GM21528 (cell line): ENCODE results near the gene ASXL1.

Experiments
- ATAC-seq: cut with Tn5 transposase; IDR thresholded peaks from one replicate; pipeline ENCODE4 v1.9.1; 2021; ENCODE audit warnings: mild to moderate bottlenecking, moderate library complexity; ENCODE audit not compliant: unreplicated experiment, low FRiP score

Gene ASXL1

DNA sequence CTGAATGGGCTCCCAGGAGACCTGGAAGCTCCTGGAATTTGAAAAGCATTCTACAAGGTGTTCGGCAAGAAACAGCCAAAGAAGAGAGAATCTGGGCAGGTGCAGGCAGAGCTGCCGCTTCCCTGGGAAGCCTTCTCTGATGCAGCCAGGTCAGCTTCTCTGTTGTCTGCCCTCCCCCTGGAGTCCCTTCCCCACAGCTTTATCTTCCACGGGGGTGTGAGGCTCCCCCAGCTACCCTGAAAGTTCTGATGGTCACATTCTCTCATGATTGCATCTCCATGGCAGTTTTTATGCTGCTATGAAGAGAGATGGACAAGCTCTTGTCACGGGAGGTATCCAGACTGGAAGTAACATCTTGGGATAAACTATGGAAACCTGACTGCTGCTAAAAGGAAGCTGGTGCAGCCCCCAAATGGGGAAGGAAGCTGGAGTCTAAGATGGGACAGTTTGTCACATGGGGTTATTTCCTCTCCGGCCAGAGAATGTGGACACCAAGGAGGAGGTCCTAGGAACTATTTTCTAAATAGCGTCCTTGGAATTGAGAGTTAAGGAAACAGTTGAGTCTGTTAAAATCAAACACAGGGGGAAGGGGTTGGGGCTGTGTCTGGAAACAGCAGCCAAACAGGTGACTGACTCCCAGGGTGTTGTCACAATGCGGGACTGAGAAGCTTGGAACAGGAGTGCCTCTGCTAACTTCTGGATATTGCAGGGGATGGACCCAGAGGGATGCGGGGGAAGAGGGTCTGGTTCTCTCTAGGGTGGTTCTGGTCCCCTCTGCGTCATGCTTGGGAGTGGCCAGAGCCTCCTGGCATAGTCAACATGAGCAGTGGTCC is 91.1 kb downstream of the ASXL1 start:
- ATAC-seq, result no peak

DNA sequence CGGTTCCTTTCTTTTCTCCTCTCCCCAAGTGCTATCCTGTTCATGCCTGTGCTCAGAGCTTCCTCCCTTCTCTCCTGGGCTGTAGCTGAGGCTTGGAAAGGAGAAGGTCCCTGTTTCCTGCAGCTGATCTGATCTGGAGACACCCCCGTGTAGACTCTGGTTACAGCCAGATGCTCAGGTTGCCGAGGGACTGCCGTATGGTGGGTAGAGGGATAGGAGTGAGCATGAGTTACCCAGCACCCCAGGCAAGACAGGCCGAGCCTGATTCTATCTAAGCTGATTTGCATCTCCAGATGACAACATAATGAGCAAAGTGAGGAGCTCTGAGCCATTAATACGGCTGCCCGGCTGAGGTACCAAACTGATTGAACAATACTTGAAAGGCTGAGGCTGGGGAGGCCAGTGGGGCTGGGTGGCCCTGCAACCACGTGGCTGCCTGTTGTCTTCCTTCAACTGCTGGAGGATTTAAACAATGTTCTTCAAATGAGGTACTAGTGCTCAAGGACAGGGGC is 91.8 kb downstream of the ASXL1 start:
- no peak for ATAC-seq

DNA sequence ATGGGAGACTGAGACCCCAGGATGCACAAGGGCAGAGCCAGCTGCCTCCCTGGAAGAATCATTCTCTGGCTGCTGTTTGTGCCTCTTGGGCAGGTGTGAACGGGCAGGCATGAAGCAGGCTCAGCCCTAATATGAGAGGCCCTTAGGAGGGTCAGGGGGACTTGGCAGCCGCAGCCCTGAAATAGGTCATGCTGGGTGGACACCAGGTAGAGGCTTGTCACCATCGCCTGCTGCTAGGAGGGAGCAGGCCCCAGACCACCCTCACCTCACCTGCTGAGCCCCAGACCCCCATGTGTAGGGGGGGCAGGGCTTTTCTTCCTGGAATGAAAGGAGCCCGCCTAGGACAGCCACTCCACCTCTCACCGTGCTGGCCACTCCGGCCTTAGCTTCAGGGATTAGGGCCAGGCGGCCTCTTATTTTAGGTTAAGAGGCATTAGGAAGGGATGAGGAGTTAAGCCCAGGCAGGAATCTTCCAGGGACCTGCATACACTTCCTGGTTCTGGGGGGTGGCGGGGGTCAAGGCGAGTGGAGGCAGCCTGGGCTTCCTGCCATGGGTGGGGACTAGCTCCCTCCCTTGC is 92.4 kb downstream of the ASXL1 start:
- ATAC-seq, result no peak

DNA sequence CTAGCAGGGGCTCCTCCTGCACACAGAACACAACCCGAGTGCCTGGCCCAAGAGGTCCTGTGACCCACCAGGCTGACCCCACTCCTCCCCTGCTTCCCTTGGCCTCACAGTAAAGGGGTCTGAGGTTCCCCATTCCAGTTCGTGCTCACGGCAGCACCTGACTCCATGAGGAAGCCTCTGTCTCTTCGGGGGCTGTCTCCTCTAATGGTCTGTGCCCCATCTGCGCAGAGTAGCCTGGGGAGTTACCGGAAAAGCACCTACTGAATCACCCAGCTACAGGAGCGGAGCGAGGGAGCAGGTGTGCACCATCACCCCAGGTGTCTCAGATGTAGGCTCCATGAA is 93.2 kb downstream of the ASXL1 start:
- no peak for ATAC-seq

DNA sequence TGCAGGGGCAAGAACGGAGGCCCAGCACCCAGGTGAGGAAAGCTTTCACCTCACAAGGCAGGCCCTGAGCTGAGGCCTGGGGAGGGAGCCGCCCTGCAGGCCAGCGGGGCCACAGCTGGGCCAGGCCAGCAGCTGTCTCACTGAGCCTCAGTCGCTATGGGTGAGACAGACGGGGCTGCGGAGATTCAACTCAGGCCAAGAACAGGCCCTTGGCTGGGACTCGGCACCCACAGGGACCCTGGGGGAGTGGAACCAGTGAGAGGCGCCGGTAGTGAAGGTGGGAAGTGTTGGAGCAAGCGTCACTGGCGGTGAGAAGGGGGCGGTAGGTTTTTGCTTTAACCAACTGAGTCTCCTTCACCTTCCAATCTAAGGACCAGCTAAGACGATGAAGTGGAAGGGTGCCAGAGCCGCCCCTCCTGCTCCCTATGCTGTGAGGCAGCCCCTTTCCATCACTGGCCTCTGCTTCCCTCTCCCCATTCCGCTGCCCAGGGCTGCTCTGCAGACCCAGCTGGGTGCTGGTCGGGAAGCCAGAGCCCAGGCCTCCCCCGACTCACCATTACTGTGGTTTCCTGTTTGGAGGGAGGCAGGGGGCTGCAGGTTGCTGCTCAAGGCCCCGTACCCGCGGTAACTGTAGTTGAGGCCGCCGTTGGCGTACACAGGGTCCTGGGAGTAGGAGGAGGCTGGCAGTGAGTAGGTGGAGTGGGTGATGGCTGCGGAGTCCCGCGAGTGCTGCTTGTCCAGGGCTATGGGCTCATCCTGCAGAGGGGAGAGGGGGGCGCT is 93.7 kb downstream of the ASXL1 start:
- ATAC-seq, result no peak

DNA sequence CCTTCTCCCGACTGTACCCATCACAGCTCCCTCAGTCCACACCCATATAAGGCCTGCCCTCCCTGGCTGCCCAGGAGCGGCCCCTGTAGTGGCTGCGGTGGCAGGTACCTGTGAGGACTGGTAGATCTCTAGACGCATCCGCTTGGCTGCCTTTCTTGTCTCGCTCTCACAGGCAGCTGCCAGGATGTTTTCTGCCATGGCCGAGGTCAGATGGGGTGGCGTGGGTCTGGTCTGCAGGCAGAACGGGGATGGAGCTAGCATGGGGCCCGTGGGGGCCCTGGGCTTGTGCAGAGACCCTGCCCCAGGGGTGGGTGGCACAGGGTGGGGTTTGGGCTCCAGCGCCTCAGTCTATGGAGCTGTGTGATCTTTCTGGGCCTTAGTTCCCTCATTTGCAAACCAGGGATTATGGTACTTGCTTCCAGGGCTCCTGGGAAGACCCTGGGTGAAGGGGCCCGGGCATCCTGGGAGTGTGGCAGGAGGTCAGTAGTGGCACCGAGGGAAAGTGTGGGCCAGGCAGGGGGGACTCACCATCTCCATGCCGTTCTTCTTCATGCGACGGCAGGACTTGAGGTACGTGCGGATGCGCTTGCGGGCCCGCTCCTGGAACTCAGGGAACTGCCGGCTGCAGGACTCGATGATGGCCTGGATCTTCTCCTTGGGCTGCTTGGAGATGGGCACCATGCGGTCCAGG is 94.8 kb downstream of the ASXL1 start:
- ATAC-seq, result no peak

DNA sequence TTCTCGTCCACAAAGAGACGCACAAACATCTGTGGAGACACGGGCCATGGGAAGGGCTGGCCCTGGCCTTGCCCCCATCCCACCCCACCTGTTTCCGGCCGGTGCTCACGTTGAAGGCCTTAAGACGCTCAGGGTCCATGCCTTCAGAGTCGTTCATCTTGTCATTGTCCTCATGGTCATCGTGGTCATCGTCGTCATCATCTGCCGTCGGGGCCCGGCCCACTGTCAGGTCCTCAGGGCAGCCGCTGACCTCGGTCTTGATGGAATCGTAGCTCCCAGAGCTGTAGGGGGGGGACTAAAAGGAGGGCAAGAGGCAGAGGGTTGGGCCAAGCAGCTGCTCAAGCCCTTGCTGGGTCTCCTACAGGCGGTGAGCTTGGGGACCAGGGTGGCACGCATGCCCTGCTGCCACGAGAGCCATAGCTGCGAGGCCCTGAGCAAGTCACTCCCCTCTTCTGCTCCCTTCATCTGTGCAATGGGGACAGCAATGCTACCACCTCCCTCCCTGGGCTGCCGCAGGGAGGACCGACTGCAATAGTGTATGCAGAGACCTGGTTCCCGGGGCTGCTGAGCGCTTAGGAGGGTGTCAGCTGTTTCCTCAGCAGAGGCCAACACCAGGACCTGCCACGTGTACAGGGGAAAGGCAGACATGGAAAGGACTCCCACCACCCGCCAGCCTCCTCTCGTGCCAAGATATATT is 95.5 kb downstream of the ASXL1 start:
- no peak for ATAC-seq

DNA sequence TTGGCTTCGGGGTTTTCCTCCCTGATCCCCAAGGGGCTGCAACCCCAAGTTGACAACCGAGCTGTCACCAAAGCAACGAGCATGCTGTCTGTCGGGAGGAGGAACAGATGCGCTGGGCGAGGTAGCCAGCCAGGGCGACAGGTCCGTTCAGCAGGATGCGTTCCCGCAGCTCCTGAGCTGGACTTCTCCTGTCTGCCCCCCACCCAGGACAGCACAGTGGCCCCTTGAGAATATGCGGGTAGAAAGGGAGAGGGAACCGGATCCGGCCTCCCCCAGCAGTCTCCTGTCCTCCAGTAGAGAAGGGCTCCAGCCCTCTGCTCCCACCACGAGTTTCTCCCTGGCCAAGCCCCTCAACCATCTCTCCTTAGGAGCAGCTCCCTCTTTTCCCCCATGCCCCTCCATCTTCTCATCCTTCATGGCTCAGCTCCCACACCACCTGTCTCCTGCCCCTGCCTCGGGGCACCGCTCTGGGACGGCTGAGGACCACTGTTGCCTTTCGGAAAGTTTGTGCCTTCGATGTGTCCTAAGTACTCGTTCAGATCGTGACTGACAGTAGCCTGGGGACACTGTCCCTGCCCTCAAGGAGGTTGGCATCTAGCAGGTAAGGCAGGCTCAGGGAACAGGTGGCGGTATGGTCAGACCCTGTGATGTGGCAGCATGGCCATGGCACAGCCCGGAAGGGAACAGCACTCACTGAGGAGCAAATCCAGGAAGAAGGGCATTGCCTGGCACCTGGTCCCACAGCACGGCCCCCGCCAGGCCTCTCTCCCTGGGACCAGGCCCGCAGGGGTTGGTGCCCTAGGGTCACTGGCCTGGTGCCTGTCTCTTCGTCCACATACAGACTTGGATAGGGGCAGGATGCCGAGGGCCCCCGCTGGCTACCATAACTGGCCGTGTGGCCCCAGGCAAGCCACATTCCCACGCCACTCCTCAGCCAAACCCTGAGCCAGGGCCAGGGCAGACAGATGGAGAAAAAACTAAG is 96.3 kb downstream of the ASXL1 start:
- ATAC-seq, result no peak

DNA sequence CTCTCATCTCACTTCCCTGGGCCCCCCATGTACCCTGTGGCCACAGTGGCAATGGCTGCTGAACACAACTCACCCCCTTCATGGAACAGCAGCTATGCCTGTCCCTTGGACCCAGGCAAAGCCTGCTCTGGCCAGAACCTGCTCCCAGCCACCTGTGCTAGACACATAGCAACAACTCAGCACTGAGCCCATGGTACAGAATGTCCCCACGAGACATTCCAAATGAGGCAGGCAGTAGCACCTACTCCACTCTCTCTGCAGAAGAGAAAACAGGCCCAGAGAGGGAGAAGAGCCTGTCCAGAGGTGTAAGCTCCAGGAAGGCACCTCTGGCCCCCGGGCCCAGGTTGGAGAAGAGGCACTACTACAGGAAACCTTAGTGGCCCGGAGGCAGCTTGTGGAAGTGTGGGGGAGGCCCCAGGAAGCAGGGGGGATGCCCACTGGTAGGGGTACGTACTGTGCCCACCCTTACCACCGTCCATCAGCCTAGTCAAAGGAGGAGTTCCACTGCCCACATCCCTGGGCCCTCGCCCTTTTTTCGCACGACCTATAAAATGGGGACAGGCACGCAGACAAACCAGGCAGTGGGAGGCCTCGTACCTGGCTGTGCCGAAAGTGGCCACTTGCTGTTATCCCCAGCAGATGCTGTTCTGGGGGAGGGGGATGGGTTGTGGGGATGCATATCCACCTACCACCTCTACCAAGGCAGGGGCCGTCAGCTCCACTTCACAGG is 97.2 kb downstream of the ASXL1 start:
- ATAC-seq, result no peak

DNA sequence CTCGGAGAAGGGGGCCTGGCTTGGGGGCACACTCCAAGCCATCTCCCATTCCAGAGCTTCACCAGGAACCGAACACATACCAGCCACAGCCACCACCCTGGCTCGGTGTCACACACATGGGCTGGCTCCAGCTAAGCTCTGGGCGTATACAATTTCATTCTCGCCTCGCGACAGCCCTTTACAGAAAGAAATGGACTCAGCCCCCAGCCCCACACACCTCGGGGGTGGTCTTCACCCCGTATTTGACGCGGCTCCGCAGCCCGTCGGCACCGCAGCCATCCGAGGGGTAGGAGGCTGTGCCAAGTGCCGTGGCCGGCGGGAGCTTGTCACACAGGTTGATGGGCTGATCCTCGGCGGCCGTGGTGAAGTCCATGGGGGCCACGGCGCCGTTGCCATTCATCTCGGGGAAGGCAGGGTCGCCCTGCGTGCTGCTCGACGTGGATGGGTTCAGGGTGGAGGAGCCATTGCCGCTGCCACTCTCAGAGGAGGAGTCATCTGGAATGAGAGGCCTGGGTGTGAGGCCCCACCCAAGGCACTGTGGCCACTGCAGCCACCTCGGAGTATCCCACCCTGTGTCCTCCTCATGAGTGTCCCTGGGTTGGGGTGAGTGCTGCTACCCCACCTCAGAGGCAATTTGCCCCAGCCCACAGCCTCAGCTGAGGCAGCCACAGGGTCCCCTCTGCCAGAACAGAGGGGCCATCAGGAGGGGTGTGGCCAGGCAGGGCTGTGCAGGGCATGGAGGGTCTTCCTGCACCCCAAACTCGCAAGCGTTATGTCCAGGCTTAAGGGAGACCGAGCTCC is 98.0 kb downstream of the ASXL1 start:
- no peak for ATAC-seq

DNA sequence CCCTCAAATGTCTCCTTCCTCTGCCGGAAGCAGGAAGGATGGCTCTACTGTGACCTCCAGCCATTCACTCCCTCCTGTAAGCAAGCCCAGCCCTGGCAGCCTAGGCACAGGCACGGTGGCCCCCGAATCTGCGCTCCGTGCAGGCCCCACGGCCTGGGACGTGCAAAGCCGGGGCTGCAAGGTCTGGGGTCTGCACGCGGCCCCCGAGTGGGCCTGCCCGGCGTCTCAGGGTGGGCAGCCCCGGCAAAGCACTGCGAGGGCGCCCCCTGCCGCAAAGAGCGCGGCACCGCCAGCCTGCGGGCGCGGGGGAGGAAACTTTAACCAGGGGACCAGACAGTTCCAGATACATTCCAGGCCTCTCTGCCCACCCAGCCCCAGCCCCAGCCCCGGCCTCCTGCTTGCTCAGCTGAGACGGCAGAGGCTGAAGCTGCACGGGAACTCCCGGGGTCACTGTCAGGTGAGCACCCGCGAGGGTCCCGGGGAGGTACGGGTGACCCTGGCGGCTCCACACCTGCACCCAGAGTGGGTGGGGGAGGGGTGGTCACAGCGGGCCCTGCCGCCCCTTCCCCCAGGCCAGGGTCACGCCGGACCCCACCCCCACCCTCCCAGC is 98.8 kb downstream of the ASXL1 start:
- ATAC-seq, result no peak

DNA sequence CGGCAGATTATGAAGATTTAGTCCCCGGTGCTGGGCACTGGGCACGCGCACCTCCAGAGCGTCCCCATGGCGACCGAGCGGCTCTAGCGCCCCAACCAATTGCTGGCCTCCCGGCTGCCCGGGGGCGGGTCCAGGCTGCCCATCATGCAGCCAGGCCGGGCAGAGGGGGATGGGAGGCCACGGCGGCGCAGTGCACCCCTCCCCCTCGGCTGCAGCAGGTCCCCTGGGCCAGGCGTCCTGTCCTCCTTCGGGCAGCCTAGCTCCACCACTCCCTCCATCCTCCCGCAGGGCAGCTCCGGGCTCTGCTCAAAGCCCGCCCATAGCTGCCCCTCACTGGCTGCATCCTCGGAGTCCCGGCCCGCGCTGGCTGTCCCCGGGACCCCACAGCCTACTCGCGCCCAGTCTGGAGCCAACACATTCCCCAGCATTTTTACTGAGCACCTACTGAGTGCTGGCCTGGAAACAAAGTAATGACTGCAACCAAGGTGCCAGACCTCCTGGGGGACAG is 99.4 kb downstream of the ASXL1 start:
- ATAC-seq, result no peak

DNA sequence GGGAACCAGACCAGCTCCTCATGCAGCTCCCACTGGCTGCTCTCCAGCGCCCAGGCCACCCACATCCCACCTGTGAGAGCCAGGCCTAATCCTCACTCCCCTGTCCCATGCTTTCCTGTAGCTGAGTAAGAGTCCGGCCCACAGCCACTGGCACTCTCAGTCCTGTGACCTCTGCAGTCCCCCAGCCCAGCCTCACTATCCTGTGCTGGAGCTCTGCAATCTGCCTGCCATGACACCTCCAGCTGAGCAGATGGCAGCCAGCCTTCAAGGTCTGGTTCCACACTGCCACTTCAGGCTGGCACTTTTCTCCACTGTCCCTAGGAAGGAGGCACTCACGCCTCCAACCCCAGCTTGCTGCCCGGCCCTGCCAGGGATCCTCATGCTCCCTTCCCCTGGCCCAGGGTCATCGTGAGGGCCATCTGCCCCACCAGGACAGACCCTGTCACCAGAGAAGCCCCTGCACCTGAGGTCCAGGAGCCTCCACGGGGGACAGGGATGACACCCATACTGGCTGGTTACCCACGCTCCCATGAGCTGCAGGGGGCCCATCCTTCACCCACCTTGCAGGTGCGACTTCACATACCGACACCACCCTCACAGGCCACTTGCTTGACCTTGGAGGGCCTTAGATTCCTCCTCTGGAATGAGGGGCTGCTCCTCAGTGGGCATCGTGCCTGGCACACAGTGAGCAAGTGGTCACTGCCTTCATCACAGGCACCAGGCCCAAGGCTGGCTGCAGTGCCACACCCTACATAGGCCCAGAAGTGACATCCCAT is 100.1 kb downstream of the ASXL1 start:
- no peak for ATAC-seq

DNA sequence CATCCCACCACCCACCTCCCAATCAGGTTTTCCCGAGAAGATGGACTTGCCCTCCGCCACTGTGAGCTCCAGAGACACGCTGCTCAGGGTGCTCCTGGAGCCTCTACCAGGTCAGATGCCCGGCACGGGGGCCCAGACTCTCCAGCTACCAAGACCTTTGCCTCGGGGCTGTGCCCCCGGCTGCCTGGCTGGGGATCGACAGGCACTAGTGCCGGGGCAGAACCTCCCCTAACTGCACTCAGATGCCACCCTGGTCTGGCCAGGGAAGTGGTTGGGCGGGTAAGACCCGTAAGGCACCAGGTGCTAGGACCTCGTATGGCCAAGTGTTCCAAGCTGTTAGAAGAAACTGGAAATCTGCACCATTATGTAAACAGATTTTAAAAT is 100.7 kb downstream of the ASXL1 start:
- no peak for ATAC-seq

DNA sequence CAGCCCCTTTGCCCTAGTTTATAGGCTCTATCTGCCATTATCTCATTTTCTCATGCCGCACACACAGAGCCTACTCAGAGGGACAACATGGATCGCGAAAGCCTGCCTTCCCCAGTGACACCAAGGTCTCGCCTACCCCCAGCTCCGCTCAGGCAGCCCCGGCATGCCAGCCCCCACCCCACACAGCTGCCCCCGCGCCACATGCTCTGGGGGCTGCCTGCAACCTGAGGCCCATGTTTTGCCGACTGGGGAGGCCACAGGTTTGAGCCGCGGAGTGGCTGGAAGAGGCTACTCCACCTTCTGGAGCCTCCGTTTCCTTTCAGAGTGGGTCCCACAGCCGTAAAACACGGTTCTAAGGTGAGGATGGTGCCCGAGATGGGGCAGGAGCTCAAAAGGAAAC is 102.1 kb downstream of the ASXL1 start:
- ATAC-seq, result no peak

DNA sequence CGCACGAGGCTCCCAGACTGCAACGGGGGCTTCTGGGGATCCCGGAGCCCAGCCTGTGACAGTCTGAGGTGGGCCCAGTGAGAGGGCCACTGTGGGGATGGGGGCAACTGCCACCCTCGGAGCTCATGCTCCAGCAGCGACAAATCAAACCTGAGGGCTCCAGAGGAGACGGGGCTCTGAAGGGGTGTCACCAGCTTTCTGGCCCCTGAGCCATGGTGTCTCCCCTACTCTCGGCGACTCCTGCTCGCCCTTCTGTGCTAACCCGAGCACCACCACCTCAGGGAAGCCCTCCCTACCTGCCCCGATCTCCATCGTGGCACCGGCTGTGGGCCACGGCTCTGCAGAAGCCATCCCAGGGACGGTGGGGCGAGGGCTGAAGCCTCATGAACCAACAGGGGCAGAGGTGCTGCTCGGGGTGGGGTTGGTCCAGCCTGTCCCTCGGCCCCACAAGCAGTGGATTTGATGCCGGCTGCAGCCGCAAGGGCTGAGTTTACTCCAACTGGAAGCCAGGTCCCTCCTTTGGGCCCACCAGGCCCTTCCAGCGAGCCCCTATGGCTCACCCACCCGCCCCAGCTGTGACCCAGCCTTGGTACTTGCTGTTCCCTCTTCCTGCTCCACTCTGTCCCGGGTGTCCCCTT is 102.7 kb downstream of the ASXL1 start:
- ATAC-seq, result no peak
